Measurements from ENCODE around the gene ALOX12B. TPM values are rescaled to one million over a fixed set of nuclear protein-coding genes. Genes with fewer than 3 reads are reported as not detected.

The ALOX12B gene
- total and polyA plus RNA-seq, 2 of the 8 experiments (the other 6 are each of a cell fraction or from before 2014, with no cell fraction given) = 0.86 TPM; not detected in 1

DNA sequence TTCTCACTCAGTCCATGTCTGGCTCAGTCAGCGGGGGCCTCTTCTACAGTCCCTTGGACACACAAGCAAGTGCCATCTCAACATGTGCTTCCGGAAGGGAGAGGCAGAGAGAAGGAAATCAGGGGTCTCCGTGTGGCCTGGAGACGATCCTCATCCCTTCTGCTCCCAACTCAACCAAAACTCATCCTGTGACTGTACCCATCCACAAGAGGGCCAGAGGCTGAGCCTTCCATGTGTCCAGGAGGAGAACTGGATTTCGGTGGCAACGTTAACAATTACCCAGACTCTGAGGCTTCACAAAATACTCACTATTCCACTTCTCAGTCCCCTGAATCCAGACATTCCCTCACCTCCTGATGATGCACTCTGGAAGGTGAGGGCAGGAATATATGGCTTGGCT lies 7.8 kb upstream of the ALOX12B start:
- H3K23me2 ChIP-seq (ENCODE audit: low read depth, low read length) = no peaks in the 10 kb centered on the region
- DNase-seq (ENCODE audit: low read depth in 1 of 2, low spot score in 2 of 2) (no peak), FAIRE-seq (no peak)
- H3K23ac ChIP-seq (ENCODE audit: insufficient read length) = no peak overlapping the region
- 0 out of 2 replicates have a peak overlapping the region, but pooled peaks have one; percentile 75 for H2AK5ac ChIP-seq (ENCODE audit: low read depth, low read length)
- H2BK5ac ChIP-seq (ENCODE audit: low read depth, low read length) = no peak overlapping the region
- TF ChIP-seq CTCF (IDR thresholded peaks at IDR 0.05; ENCODE audit: control extremely low read depth in 1 of 3, insufficient read depth in 1 of 3, low read depth in 1 of 3, low read length in 3 of 3) (peak in 1 of 3 experiments; percentile 6; a peak in 1 of 4 replicates), CBX8 (IDR thresholded peaks at IDR 0.05; ENCODE audit: borderline replicate concordance, low read depth, low read length) (no peak)
- H2BK120ac ChIP-seq (replicated peaks; ENCODE audit: low read depth, low read length) = no peak overlapping the region
- H3K56ac ChIP-seq (replicated peaks; ENCODE audit: insufficient read length, low read depth, low read length) = no peak overlapping the region
- H2BK20ac ChIP-seq (ENCODE audit: low read length) = no peak overlapping the region
- no peak overlapping the region for H3K27ac ChIP-seq (ENCODE audit: low read depth, low read length)
- ChIA-PET CTCF (ENCODE audit: partially characterized antibody) (interaction anchor here (1.0 to 13.6 kb wide), 6 partner anchors 14 to 164 kb away, joined by 3 to 501 read pairs (median 38); partner anchors contain the start of genes ALOXE3 and TRAPPC1), POLR2A (ENCODE audit: partially characterized antibody) (no interaction called here)
- H3K4ac ChIP-seq (replicated peaks; ENCODE audit: insufficient read length, low read depth, low read length) = no peak overlapping the region
- no peak overlapping the region for H2AFZ ChIP-seq (ENCODE audit: low read length)
- 0 out of 2 replicates have a peak overlapping the region, but pooled peaks have one; percentile 39 for H2BK12ac ChIP-seq (ENCODE audit: low read depth, low read length)
- H2BK15ac ChIP-seq (ENCODE audit: low read length) = no peak overlapping the region
- no peak overlapping the region for H4K91ac ChIP-seq (replicated peaks; ENCODE audit: insufficient read length, low read length)
- no peak overlapping the region for H3K18ac ChIP-seq (ENCODE audit: extremely low read depth, low read length)
- no peak overlapping the region for H3K4me3 ChIP-seq (ENCODE audit: extremely low read depth in 1 of 4, insufficient read depth in 2 of 4, low read depth in 3 of 4, low read length in 4 of 4)
- no peak overlapping the region for H4K8ac ChIP-seq (ENCODE audit: extremely low read depth, insufficient read depth, low read length)
- peaks cover 0 to 5% (median 1%) of the 10 kb centered on the region in 4 experiments; a peak in 3 of 7 replicates for H3K27me3 ChIP-seq (replicated peaks in 1 of 4; ENCODE audit: control insufficient read depth in 3 of 4, extremely low read depth in 1 of 4, insufficient read depth in 3 of 4, low read length in 3 of 4)
- no peak overlapping the region for H3K14ac ChIP-seq (ENCODE audit: insufficient read length)
- H3K79me1 ChIP-seq (ENCODE audit: low read depth, low read length) = no peaks in the 10 kb centered on the region
- H3K79me2 ChIP-seq (ENCODE audit: control insufficient read depth in 1 of 2, insufficient read depth in 2 of 2, low read length in 2 of 2) = no peaks in the 10 kb centered on the region
- no peak overlapping the region for H3K9ac ChIP-seq (replicated peaks in 1 of 4; ENCODE audit: extremely low read depth in 1 of 4, low read depth in 3 of 4, low read length in 3 of 4)
- 76% methylated on average over 6 of the region's 6 CpGs; no CpG with 5 or more reads in 1 of the 2 experiments for WGBS, 2 experiments (ENCODE audit: extremely low coverage in 1 of 2, insufficient coverage in 1 of 2, insufficient read length in 1 of 2, insufficient replicate concordance in 2 of 2, low coverage in 1 of 2, low lambda C conversion rate in 2 of 2, missing lambda C conversion rate in 1 of 2)
- no peaks in the 10 kb centered on the region for H4K20me1 ChIP-seq (replicated peaks in 1 of 2; ENCODE audit: control insufficient read depth in 1 of 2, insufficient read depth in 2 of 2, low read length in 2 of 2)
- H3K4me1 ChIP-seq (replicated peaks in 1 of 4; ENCODE audit: control insufficient read depth in 3 of 4, insufficient read depth in 4 of 4, low read length in 3 of 4) = peaks cover 0 to 5% (median under 1%) of the 10 kb centered on the region in 4 experiments; a peak in 3 of 7 replicates
- H3K4me2 ChIP-seq (ENCODE audit: insufficient read depth in 1 of 2, low read depth in 2 of 2, low read length in 2 of 2) = no peak overlapping the region
- no peaks in the 10 kb centered on the region for H3K36me3 ChIP-seq (ENCODE audit: control insufficient read depth in 2 of 4, insufficient read depth in 4 of 4, low read length in 3 of 4)
- no peak overlapping the region for H4K5ac ChIP-seq (ENCODE audit: insufficient read length, low read depth, low read length)
- no peaks in the 10 kb centered on the region for H3K9me3 ChIP-seq (ENCODE audit: insufficient read depth in 2 of 2, low read depth in 1 of 2, low read length in 1 of 2)
